ENCODE results near the gene C16orf54.
"Not testable (repeated sequence)": the region's sequence is repeated elsewhere in the genome, so short reads cannot be mapped to it uniquely, and the experiment has no call there.

Gene C16orf54

DNA sequence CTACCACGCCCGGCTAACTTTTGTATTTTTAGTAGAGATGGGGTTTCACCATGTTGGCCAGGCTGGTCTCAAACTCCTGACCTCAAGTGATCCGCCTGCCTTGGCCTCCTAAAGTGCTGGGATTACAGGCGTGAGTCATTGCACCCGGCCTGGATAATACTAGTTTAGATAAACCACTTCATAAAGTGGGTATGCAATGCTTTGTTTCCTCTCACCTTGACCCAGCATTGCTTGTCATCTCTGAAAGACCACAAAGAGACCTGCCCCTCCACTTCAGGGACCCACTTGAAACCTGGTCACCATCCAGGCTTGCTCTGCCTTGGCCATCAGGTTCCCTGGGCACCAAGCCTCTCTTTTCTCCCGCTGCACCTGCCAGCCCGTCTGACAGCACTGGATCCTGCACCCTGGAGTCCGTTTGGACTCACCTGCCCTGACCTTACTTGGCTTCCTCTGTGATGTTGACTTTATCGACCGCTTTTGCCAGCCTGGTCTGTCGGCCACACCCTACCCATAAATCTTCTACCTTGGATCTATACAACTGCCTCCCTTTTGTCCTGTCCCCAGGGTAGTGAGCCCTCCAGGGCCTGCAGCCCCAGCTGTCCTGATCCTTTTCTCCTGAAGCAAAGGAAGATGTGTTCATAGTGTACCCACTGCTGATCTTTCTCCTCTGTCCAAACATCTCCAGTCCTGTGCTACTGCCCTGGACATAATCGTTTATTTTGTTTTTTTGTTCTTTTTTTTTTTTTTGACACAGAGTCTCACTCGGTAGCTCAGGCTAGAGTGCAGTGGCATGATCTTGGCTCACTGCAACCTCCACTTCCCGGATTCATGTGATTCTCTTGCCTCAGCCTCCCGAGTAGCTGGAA, 19.6 kb upstream of the C16orf54 start:
- no peak overlapping the region for H3K4me3 ChIP-seq (ENCODE audit: control insufficient read depth, low read depth, low read length)
- no peak for DNase-seq (ENCODE audit: low read depth)
- no peak for TF ChIP-seq CTCF (IDR thresholded peaks at IDR 0.05; ENCODE audit: control insufficient read depth, insufficient read depth, low read depth, low read length, missing control alignments)

GRCh38 chr16:29763326-29763725, 17.5 kb upstream of the C16orf54 start:
- TF ChIP-seq CTCF (IDR thresholded peaks at IDR 0.05; ENCODE audit: control insufficient read depth, insufficient read depth, low read depth, low read length, missing control alignments): no peak
- no peak overlapping the region for H3K4me3 ChIP-seq (ENCODE audit: control insufficient read depth, low read depth, low read length)
- DNase-seq (ENCODE audit: low read depth): no peak

GRCh38 chr16:29761882-29762281, 16.1 kb upstream of the C16orf54 start:
- no peak for TF ChIP-seq CTCF (IDR thresholded peaks at IDR 0.05; ENCODE audit: control insufficient read depth, insufficient read depth, low read depth, low read length, missing control alignments)
- H3K4me3 ChIP-seq (ENCODE audit: control insufficient read depth, low read depth, low read length): no peak overlapping the region
- no peak for DNase-seq (ENCODE audit: low read depth)

GRCh38 chr16:29761280-29761651, 15.5 kb upstream of the C16orf54 start:
- not testable (repeated sequence) for H3K4me3 ChIP-seq (ENCODE audit: control insufficient read depth, low read depth, low read length); DNase-seq (ENCODE audit: low read depth)

GRCh38 chr16:29760567-29761279, 14.9 kb upstream of the C16orf54 start:
- DNase-seq (ENCODE audit: low read depth): no peak

GRCh38 chr16:29757950-29758466, 12.2 kb upstream of the C16orf54 start:
- no peak overlapping the region for H3K4me3 ChIP-seq (ENCODE audit: control insufficient read depth, low read depth, low read length)
- peak; percentile 30 for TF ChIP-seq CTCF (IDR thresholded peaks at IDR 0.05; ENCODE audit: control insufficient read depth, insufficient read depth, low read depth, low read length, missing control alignments)
- DNase-seq (ENCODE audit: low read depth): peak; percentile 59

More at GRCh38 chr16:29760567-29761279, 14.9 kb upstream of the C16orf54 start:
- no peak for TF ChIP-seq CTCF (IDR thresholded peaks at IDR 0.05; ENCODE audit: control insufficient read depth, insufficient read depth, low read depth, low read length, missing control alignments)
- H3K4me3 ChIP-seq (ENCODE audit: control insufficient read depth, low read depth, low read length): no peak overlapping the region

- H3K4me3 ChIP-seq (ENCODE audit: control insufficient read depth, low read depth, low read length): not testable (repeated sequence)
Observed at GRCh38 chr16:29757086-29757485, 11.3 kb upstream of the C16orf54 start.

More at GRCh38 chr16:29757086-29757485, 11.3 kb upstream of the C16orf54 start:
- DNase-seq (ENCODE audit: low read depth): not testable (repeated sequence)

Measured in AG09309 (cell line).